ENCODE data around the gene PNLDC1.
"Not testable (repeated sequence)": the region's sequence is repeated elsewhere in the genome, so short reads cannot be mapped to it uniquely, and the experiment has no call there.

Gene PNLDC1

GRCh38 chr6:159823953-159824352 is 23.9 kb downstream of the PNLDC1 start:
- no peak for DNase-seq

GRCh38 chr6:159824690-159825089 is 24.6 kb downstream of the PNLDC1 start:
- not testable (repeated sequence) for DNase-seq

- no peak for DNase-seq
Measured at GRCh38 chr6:159826004-159826403, 25.9 kb downstream of the PNLDC1 start.

DNA sequence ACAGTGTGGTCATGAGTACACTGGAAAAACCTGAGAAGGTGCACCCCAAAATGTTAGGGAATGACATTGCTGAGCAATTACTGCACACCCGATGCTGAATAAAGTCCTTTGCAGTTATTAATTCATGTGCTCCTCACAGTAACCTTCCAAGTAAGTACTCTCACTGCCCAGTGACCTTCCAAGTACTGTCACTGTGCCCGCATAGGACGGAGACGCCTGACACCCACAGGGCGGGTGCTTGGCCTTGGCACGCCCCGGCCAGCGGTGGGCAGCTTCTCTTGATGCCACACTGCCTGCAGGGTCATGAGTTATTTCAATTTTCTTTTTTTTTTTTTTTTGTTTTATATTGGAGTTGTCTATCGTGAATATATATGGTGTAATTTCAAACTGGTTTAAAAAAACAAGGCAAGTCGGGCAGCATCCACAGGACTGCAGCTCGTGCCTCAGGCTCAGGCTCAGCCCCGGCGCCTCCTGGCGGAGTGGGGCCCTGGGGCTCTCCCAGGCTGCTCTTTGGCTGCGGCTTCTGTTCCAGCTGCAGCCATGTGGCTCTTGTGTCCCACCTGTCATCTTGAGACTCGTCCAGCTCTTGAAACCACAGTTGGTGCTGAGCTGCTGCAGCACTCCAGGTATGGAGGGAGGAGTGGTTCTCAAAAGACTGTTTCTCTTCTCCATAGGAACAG is 27.0 kb downstream of the PNLDC1 start:
- peak; percentile 88 for DNase-seq

DNA sequence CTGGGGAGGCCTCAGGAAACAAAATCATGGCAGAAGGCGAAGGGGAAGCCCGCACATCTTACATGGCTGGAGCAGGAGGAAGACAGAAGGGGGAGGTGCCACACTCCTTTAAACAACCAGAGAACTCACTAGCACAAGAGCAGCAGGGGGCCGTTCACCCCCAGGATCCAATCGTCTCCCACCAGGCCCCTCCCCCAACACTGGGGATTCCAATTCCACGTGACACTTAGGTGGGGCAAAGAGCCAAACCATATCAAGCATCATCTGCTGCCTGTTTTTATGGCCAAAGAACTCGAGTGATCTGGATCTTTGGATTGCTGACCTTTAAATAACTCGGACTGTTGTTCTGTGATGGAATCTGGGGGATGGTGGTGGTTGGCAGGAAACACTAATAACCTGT is 28.0 kb downstream of the PNLDC1 start:
- DNase-seq, result no peak

DNA sequence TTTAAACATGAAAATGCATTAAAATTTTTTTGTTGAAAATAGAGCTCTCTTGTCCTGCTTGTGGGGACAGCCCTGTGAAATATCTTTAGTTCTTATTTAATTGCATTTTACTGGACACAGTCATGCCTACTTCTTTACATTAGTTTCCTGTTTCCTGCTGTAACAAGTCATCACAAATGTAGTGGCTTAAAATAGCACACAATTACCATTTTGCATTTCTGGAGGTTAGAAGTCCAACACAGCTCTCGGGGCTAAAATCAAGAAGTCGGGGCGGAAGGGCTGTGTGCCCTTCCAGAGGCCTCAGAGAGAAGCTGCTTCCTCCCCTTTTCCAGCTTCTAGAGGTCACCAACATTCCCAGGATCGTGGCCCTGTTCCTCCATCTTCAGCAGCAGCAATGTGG is 29.4 kb downstream of the PNLDC1 start:
- DNase-seq, result no peak

DNA sequence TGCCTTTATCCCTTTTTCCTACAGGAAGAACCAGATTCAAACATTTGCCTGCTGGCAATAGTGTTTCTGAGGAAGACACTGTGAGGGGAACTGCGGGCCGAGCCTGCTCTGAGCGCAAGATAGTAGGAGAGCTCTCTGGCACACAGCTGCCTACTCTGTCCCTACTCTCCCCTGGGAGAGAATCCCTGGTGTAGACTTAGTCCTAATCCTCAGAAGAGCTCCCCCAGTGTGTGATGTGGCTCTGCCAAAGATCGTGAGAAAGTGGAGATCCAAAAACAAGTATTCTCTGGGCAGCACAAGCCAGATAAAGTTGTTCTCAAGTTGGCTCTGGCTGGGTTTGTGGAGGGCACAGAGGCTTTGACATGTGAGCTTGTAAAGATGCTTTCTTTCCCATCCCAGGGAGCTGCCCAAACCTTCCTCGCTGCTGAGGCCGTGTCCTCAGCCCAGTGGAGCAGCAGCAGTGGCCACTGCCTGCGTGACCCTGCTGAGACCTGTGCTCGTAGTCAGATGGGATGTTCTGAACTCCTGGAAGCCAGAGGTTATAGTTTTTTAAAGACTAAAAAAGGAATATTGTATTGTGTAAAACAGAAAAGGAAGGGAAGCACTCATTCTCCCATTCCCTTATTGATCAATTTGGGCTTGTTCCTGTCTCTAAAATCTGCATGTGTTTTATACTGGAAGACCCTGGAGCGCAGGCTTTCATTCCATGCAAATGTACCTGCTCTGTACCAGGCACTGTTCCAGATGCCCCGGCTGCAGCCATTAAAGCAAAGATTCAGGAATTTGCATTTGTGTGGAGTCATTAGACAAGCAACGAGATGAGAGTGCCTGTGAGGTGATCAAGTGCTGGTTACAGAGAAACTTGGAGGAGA is 30.7 kb downstream of the PNLDC1 start:
- no peak for DNase-seq

GRCh38 chr6:159831373-159831679 is 31.2 kb downstream of the PNLDC1 start:
- DNase-seq, result peak; percentile 37

DNA sequence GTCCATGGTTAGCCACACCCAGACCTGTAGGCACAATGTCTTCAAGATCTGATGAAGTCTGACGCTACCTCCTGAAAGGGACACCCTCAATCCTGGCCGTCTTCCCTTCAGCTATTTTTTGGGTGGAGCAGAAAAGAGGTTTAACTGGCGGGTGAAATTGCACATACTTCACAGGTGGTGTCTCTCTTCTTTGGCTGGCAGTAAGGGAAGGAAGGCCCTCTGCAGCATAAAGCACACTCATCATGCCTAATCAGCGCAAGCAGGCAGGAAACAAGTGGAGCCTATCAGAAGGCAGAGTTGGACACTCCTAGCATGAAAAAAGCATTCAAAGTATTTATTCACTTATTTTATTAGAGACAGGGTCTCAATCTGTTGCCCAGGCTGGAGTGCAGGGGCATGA is 32.9 kb downstream of the PNLDC1 start:
- no peak for DNase-seq

GRCh38 chr6:159833556-159833955 is 33.5 kb downstream of the PNLDC1 start:
- no peak for DNase-seq

DNA sequence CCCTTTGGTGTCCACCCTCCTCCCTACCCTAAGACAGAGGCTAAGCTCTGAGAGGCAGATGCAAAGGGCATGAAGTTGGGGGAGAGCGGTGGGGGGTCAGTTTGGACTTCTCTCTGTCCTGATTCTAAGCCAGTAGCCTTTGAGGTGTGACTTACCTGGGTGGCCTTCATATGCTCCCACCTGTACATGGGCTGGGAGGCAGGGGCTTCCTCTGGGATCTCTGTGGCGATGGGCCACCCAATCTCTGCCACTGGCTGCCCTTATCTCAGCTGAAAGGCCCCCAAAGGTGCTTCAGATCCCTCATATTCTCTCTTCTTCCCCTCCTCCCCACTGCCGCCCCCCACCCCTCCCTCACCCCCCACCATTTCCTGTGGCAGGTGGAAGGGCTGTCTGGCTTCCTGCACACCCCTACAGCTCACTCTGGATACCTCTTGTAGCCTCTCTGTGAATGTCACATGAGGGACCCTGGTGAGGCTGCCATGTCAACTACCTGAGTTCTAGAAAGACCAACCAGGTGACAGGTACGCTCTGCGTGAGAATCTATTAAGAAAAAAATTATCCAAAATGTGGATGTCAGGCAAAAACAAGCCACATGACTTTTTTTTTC is 34.0 kb downstream of the PNLDC1 start:
- no peak for DNase-seq

- no peak for DNase-seq
Measured at GRCh38 chr6:159836718-159837490, 36.8 kb downstream of the PNLDC1 start.

GRCh38 chr6:159837511-159837910 is 37.4 kb downstream of the PNLDC1 start:
- DNase-seq, result no peak

- DNase-seq, result no peak
Measured at GRCh38 chr6:159838020-159838744, 38.1 kb downstream of the PNLDC1 start.

- DNase-seq, result no peak
Measured at GRCh38 chr6:159842035-159842434, 42.0 kb downstream of the PNLDC1 start.

DNA sequence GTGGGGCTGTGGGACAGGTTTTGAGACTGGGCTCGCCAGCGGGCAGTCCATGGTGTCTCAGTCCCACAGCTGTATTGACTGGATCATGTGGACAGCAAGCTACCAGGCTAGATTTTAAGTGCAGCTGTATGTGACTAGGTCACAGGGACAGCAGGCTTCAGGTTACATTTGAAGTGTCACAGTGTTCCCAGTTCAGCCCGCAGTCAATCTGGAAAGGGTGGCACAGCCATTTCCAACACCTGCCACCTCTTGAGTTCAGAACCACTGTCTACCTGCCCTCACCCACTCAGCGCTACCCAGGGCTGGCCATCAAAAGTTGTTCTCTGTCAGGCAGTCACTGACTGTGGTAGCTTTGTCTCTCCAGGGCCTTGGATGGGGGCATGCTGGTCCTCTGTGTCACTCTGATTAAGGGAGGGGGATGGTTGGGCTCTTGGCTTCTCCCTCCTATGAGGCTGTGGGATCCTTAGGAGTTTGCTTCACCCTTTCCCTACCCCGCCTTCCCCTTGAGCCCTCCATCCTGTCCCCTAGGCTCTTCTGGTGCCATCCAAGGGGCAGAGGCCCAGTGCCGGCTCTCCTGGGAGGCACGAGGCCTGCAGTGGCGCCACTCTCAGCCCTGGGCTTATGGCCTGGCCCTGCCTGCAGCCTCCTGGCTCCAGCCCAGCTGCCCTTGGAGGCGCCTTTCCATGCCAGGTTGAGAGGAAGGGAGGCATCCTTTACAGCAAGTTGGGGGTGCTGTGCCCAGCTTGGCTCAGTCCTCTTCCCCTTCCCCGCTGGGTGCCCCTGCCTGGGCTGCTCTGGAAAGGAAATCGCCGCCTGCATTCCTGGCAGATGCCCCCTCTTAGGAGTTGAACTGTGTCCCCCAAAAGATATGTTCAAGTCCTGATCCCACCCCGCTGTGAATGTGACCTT is 44.9 kb downstream of the PNLDC1 start:
- peak; percentile 13 for DNase-seq

DNA sequence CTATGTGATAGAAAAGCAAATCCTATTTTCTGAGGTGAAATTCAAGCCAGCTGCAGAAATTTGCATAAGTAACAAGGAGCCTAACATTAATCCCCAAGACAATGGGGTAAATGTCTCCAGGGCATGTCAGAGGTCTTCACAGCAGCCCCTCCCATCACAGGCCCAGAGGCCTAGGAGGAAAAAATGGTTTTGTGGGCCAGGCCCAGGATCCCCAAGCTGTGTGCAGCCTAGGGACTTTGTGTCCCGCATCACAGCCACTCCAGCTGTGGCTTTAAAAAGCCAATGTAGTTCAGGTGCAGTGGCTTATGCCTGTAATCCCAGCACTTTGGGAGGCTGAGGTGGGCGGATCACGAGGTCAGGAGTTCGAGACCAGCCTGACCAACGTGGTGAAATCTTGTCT is 48.5 kb downstream of the PNLDC1 start:
- DNase-seq, result not testable (repeated sequence)

- not testable (repeated sequence) for DNase-seq
Measured at GRCh38 chr6:159849851-159850250, 49.8 kb downstream of the PNLDC1 start.

DNA sequence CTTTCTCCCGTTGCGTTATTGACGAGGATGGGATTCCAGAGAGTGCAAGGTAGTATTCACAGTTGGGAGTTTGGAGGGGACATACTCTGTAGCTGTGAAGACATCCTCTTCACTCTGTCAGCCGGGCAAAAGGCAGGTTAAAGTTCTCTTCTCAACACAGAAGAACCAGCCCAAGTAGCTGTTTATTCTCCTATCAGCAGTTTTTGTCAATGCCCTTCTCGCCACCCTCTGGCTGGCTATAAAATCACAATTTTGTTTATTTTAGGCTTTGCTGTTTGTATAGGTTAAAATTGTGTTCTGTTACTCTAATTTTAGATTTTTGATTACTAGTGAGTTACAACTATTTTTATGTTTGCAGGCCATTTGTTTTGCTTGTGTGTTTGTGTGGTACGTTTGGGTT is 52.8 kb downstream of the PNLDC1 start:
- no peak for DNase-seq

DNA sequence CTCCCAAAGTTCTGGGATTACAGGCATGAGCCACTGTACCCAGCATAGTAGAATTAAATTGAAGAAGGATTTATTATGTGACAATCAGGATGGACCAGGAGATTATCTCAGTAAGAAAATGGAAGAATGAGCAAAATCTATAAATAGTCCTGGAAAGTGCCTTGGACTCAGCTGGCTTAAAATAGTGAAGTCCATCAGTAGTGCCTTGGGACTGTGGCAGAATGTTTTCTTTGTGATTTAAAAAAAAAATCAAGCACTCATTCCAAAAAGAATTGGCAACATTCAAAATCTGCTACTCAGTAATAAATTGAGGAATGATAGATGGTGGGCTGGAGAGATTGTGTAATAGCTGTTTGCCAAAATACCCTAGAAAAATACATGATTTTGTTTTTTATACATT is 53.7 kb downstream of the PNLDC1 start:
- no peak for DNase-seq

- no peak for DNase-seq
Measured at GRCh38 chr6:159854959-159855358, 54.9 kb downstream of the PNLDC1 start.

DNA sequence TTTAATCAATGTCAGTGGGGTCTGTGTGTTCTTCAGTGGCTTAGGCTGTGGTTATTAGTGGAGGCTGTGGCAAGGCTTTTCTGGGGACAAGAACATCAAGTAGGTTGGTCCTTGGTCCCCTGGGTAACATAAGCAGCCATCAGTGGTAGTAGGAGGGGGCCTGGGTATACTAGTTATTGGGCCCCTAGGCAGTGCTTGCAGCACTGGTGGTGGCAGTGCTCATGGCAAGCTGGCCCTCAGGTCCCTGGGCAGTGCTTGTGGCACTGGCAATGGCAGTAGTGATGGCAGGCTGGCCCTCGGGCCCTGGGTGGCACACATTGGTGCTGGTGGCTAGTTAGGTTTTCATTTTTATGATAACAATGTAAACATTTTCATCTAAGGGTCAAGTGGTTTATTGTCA is 58.2 kb downstream of the PNLDC1 start:
- no peak for DNase-seq
